MM.1S (cell line): ENCODE data around the gene PDIA3.
"Not testable (repeated sequence)": the region's sequence is repeated elsewhere in the genome, so short reads cannot be mapped to it uniquely, and the experiment has no call there.

Experiments used
- DNase-seq: peaks from one replicate; pipeline ENCODE4 v3.0.0-alpha.2; 2015
- H2AFZ ChIP-seq: fragments of 300-600 bp; sonication (generic); 2 replicates; pipeline ENCODE4 v1.6.0; 2016; ENCODE audit warnings: antibody characterized with exemption, low read length
- H3F3A ChIP-seq: fragments of 300-600 bp; sonication (generic); 2 replicates; pipeline ENCODE4 v1.6.1; 2016; ENCODE audit warnings: mild to moderate bottlenecking, antibody characterized with exemption, low read length, moderate library complexity, mixed read lengths; ENCODE audit not compliant: insufficient read depth
- H3K27ac ChIP-seq: fragments of 300-600 bp; sonication (generic); 2 replicates; pipeline ENCODE4 v1.5.1; 2016; ENCODE audit warnings: mild to moderate bottlenecking, low read length
- H3K27me3 ChIP-seq: fragments of 300-600 bp; sonication (generic); replicated peaks from 2 replicates; pipeline ENCODE4 v1.6.0; 2016; ENCODE audit warnings: low read length; ENCODE audit not compliant: insufficient read depth
- H3K36me3 ChIP-seq: fragments of 300-600 bp; sonication (generic); replicated peaks from 2 replicates; pipeline ENCODE4 v1.6.1; 2016; ENCODE audit warnings: mild to moderate bottlenecking, low read length, mixed read lengths; ENCODE audit not compliant: insufficient read depth
- H3K4me1 ChIP-seq: fragments of 300-600 bp; sonication (generic); 2 replicates; pipeline ENCODE4 v1.6.1; 2016; ENCODE audit warnings: low read length, mixed read lengths
- H3K4me2 ChIP-seq: fragments of 300-600 bp; sonication (generic); 2 replicates; pipeline ENCODE4 v1.6.0; 2016; ENCODE audit warnings: low read depth, low read length
- H3K4me3 ChIP-seq: fragments of 300-600 bp; sonication (generic); 2 replicates; pipeline ENCODE4 v1.5.1; 2016; ENCODE audit warnings: low read length, mixed read lengths
- H3K79me2 ChIP-seq: fragments of 300-600 bp; sonication (generic); 2 replicates; pipeline ENCODE4 v1.6.1; 2016; ENCODE audit warnings: mixed run types, low read length, mixed read lengths
- H3K9ac ChIP-seq: fragments of 300-600 bp; sonication (generic); 2 replicates; pipeline ENCODE4 v1.6.1; 2016; ENCODE audit warnings: low read length, mixed read lengths
- H3K9me2 ChIP-seq: fragments of 300-600 bp; sonication (generic); replicated peaks from 2 replicates; pipeline ENCODE4 v1.6.1; 2016; ENCODE audit warnings: mild to moderate bottlenecking, low read length, mixed read lengths; ENCODE audit not compliant: insufficient read depth
- H3K9me3 ChIP-seq: fragments of 300-600 bp; sonication (generic); replicated peaks from 2 replicates; pipeline ENCODE4 v1.6.1; 2016; ENCODE audit warnings: mild to moderate bottlenecking, low read length, mixed read lengths; ENCODE audit not compliant: insufficient read depth
- H4K20me1 ChIP-seq: fragments of 300-600 bp; sonication (generic); 2 replicates; pipeline ENCODE4 v1.6.1; 2016; ENCODE audit warnings: mild to moderate bottlenecking, low read length, moderate library complexity, mixed read lengths; ENCODE audit not compliant: insufficient read depth
- CTCF ChIP-seq: fragments of 300-600 bp; sonication (generic); IDR thresholded peaks from 2 replicates; pipeline ENCODE4 v1.5.1; 2016; ENCODE audit warnings: antibody characterized with exemption, low read length, mixed read lengths
- EZH2 ChIP-seq: fragments of 300-600 bp; sonication (generic); optimal IDR thresholded peaks from 2 replicates; pipeline ENCODE3; 2017; ENCODE audit warnings: low read depth, mild to moderate bottlenecking, antibody characterized with exemption, low read length, mixed read lengths
- EZH2phosphoT487 ChIP-seq: fragments of 300-600 bp; sonication (generic); IDR thresholded peaks from 2 replicates; pipeline ENCODE4 v1.6.1; 2018; ENCODE audit warnings: antibody characterized with exemption, low read length

PDIA3 gene

GRCh38 chr15:43808435-43808950 is 62.3 kb downstream of the PDIA3 start:
- H2AFZ ChIP-seq = no peak overlapping the region
- H3K36me3 ChIP-seq = no peaks in the 10 kb centered on the region
- H3K4me1 ChIP-seq = no peaks in the 10 kb centered on the region
- no peak overlapping the region for H3K4me3 ChIP-seq
- H3F3A ChIP-seq = 0 out of 2 replicates have a peak, but pooled peaks cover 5% of the 10 kb centered on the region
- H3K27me3 ChIP-seq = no peaks in the 10 kb centered on the region
- TF ChIP-seq EZH2phosphoT487 = no peak
- H3K9me3 ChIP-seq = no peaks in the 10 kb centered on the region
- H3K79me2 ChIP-seq = no peaks in the 10 kb centered on the region
- H3K9ac ChIP-seq = no peak overlapping the region
- H3K4me2 ChIP-seq = no peak overlapping the region
- peak overlapping the region; percentile 7; the same call in 1 of the 2 replicates for H3K27ac ChIP-seq
- DNase-seq = no peak
- H3K9me2 ChIP-seq = no peaks in the 10 kb centered on the region
- H4K20me1 ChIP-seq = no peaks in the 10 kb centered on the region

- H3K4me3 ChIP-seq = no peak overlapping the region
- no peak overlapping the region for H3K4me2 ChIP-seq
- no peaks in the 10 kb centered on the region for H3K4me1 ChIP-seq
- H2AFZ ChIP-seq = no peak overlapping the region
- no peaks in the 10 kb centered on the region; the same call in 1 of the 2 replicates for H3K36me3 ChIP-seq
- H3K9me3 ChIP-seq = no peaks in the 10 kb centered on the region
- no peaks in the 10 kb centered on the region for H3K27me3 ChIP-seq
- H3K79me2 ChIP-seq = no peaks in the 10 kb centered on the region
- no peak for DNase-seq
- no peaks in the 10 kb centered on the region for H3K9me2 ChIP-seq
- no peak overlapping the region for H3K9ac ChIP-seq
- 0 out of 2 replicates have a peak, but pooled peaks cover 5% of the 10 kb centered on the region for H3F3A ChIP-seq
- H3K27ac ChIP-seq = peak overlapping the region; percentile 7; the same call in 1 of the 2 replicates
- no peaks in the 10 kb centered on the region for H4K20me1 ChIP-seq
- TF ChIP-seq EZH2 (no peak), EZH2phosphoT487 (no peak), CTCF (no peak)
Measured at GRCh38 chr15:43808960-43809678, 62.9 kb downstream of the PDIA3 start.

- H3K27ac ChIP-seq, H3K9me3 ChIP-seq, H3F3A ChIP-seq, H3K27me3 ChIP-seq, H3K4me3 ChIP-seq, H3K9me2 ChIP-seq, H3K4me1 ChIP-seq, H3K36me3 ChIP-seq, H3K9ac ChIP-seq, H3K4me2 ChIP-seq, H4K20me1 ChIP-seq, H2AFZ ChIP-seq, DNase-seq: not testable (repeated sequence)
- peaks cover 28% of the 10 kb centered on the region for H3K79me2 ChIP-seq
Measured at GRCh38 chr15:43815064-43815463, 68.8 kb downstream of the PDIA3 start.

- no peak overlapping the region for H3K4me3 ChIP-seq
- H2AFZ ChIP-seq = no peak overlapping the region
- no peaks in the 10 kb centered on the region for H3K27me3 ChIP-seq
- H3K9ac ChIP-seq = no peak overlapping the region
- DNase-seq = no peak
- no peaks in the 10 kb centered on the region; the same call in 1 of the 2 replicates for H4K20me1 ChIP-seq
- TF ChIP-seq EZH2 = no peak
- no peak for TF ChIP-seq EZH2phosphoT487
- TF ChIP-seq CTCF = no peak
- no peak overlapping the region for H3K27ac ChIP-seq
- H3K36me3 ChIP-seq = no peaks in the 10 kb centered on the region
- no peaks in the 10 kb centered on the region; the same call in 1 of the 2 replicates for H3F3A ChIP-seq
- H3K4me1 ChIP-seq = peaks cover 7% of the 10 kb centered on the region
- no peaks in the 10 kb centered on the region for H3K9me3 ChIP-seq
- H3K79me2 ChIP-seq = peaks cover 67% of the 10 kb centered on the region
- H3K4me2 ChIP-seq = no peak overlapping the region
- no peaks in the 10 kb centered on the region for H3K9me2 ChIP-seq
Measured at GRCh38 chr15:43821505-43821904, 75.3 kb downstream of the PDIA3 start.
